Hematopoietic multipotent progenitor cell treated with erythropoietin and hydrocortisone succinate and interleukin-3 and kit ligand, for 8 days (in vitro differentiated cells): ENCODE data around the gene TAF4.
"Not testable (repeated sequence)": the region's sequence is repeated elsewhere in the genome, so short reads cannot be mapped to it uniquely, and the experiment has no call there.

Experiments used
- DNase-seq: peaks from one replicate; pipeline ENCODE4 v3.0.0-alpha.2; 2015

TAF4 gene

GRCh38 chr20:61976644-61977418 is 88.8 kb downstream of the TAF4 start:
- DNase-seq, result no peak

DNA sequence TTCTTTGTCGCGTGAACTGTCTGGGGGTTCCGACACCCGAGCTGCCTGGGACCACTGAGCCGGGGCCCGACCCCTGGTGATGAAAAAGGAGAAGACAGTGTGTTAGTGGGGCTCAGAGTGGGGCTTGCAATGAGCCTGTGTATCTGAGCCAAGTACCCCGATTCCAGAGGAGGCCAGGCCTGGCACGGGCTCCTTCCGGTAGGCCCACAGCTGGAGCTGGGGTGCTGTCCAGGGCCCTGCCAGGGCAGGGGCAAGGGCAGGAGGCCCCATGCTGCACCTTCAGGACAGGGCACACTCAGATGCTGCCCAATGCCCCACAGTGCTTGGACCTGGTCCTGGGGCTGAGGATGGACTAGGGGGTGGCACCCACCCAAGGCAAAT is 89.4 kb downstream of the TAF4 start:
- DNase-seq, result no peak

- DNase-seq, result no peak
Measured at GRCh38 chr20:61975407-61976129, 90.1 kb downstream of the TAF4 start.

DNA sequence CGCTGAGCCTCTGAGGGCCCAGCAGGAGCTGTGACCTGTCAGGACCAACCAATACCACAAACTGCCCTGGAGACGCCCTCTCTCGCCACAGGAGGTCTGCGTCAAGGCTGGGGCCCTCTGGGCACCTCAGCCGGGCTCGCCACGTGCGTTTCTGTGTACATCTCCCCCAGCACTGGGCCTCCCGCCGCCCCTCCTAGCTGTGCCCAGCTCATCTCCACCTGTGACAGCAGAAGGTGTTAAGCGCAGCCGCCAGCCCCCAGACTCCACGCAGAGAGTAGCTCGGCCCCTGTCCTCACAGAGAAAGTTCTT is 91.4 kb downstream of the TAF4 start:
- DNase-seq, result no peak

DNA sequence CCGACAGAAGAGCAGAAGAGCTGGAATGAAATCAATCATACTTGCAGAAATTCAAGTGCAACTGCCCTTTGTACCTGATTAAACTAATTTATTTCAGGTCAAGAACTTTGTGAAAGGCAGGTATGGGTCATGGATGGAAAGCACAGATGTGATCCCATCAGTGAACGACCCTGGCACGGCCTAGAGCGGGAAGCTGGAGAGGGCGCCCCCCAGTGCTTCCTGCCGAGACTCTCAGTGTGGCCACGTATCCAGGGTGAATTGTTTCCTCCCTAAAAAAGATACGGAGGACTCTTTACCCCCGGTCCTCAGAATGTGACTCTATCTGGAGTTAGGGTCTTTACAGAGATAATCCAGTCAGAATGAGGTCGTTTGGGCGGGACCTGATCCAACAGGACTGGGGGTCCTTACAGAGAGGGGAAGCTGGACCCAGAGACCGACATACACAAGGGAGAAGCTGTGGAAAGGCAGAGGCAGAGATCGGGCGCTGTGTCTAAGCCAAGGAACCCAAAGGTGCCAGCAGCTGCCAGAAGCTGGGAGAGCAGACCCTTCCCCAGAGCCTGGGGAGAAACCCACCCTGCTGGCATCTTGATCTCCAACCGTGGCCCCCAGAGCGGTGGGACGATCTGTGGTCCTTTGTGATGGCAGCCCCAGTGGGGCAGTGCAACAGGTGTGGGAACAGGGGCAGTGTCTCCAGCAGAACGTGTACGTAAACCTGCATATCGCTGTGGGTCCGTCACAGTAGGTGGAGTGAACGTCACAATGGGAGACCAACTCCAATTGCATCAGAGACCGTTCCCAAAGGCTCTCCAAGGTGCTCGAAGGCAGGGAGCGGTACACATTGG is 91.9 kb downstream of the TAF4 start:
- DNase-seq, result no peak

DNA sequence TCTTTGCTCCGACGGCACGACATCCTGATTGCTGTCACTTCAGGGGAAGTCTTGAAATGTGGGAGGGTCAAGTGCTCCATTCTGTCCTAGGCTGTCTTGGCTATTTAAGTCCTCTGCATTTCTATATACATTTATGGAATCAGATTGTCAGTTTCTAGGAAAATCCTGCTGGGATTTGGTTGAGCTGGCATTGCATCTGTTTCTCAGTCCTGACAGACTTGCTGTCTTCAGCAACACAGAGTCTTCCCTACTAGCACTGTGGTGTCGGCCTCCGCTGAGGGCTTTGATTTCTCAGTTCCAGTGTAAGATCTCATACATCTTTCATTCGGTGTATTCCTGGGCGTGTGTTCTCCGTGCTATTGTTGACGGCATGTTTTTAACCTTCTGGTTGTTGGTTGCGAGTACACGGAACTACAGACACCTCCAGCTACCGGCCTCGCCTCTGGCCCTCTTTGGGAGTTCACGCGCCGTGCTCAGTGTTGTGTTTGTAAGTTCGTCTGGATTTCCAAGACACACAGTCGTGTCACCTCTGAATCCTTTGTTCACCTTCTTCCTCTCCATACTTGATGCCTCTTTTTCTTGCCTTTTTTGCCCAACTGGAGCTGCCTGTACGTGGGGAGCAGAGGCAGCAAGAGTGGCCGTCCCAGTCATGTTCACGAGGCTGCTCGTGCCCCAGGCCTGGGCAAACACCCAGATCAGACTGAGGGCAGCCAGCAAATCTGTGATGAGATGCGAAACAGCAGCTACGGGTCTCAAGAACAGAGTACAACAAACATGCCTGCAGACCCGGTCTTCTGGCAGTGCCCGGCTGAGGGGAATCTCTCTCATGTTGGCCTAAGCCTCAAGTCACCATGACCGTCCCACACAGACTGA is 92.8 kb downstream of the TAF4 start:
- DNase-seq, result no peak

- DNase-seq, result not testable (repeated sequence)
Measured at GRCh38 chr20:61971595-61971994, 94.1 kb downstream of the TAF4 start.

GRCh38 chr20:61970357-61970756 is 95.3 kb downstream of the TAF4 start:
- no peak for DNase-seq

DNA sequence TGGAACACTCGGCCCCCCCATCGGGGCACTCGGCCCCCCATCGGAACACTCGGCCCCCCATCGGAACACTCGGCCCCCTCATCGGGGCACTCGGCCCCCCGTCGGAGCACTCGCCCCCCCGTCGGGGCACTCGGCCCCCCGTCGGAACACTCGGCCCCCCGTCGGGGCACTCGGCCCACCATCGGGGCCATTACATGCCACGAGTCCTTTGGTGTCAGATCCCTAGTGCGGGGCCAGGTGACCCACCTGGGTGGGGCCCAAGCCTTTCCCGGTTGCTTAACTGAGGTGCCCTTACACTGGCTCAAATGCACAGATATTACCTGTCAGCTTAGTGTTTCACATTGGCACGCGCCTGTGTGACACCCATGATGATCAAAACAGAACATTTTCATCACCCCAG is 95.9 kb downstream of the TAF4 start:
- no peak for DNase-seq

- no peak for DNase-seq
Measured at GRCh38 chr20:61968932-61969331, 96.7 kb downstream of the TAF4 start.

DNA sequence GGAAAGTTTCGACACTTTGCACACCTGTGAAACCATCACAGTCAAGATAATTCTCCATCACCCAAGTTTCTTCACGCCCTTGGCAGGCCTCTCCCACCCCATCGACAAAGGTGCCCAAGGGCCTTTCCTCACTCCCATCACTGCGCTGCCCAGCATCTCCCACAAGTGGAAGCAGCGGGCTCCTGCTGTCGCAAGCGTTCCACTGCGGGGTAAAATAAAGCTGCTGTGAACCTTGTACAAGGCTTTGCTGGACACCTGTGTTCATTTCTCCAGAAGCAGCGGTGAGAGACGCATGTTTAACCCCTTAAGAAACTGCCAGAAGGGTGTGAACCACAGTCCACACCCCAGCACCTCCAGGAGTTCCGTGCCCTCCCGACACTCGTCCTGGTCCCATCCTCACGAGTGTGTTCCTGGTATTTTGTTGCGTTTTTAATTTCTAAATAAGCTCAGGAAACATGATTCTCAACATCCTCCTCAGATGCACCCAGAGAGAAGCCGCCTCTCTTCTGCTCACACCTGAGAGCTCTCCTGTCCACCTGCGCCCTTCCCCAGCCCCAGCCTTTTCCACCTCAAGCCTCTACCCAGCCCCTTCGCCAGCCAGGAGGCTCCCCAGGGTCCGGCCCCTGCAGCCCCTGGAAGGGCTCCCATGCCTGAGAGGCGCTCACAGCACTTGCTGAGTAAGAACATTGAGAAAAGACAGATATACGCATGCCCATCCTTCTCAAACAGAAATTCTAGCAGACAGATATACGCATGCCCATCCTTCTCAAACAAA is 97.5 kb downstream of the TAF4 start:
- no peak for DNase-seq

DNA sequence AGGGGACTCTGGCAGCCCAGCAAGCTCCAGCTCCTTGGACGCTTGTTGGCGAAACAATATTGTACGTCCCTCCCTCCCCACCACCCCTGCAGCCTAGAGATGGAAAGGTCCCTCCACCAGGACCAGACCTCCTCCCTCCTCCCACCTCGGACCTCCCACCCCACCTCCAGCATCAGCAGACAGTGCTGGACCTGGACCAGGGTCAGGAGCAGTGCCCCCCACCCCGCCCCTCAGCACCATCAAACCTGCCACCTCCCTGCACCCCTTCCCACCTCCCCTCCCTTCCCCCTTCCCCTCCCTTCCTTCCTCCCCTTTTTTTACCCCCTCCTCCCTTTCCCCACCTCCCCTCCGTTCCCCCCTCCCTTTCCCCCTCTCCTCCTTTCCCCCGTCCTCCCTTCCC is 98.4 kb downstream of the TAF4 start:
- DNase-seq, result no peak

DNA sequence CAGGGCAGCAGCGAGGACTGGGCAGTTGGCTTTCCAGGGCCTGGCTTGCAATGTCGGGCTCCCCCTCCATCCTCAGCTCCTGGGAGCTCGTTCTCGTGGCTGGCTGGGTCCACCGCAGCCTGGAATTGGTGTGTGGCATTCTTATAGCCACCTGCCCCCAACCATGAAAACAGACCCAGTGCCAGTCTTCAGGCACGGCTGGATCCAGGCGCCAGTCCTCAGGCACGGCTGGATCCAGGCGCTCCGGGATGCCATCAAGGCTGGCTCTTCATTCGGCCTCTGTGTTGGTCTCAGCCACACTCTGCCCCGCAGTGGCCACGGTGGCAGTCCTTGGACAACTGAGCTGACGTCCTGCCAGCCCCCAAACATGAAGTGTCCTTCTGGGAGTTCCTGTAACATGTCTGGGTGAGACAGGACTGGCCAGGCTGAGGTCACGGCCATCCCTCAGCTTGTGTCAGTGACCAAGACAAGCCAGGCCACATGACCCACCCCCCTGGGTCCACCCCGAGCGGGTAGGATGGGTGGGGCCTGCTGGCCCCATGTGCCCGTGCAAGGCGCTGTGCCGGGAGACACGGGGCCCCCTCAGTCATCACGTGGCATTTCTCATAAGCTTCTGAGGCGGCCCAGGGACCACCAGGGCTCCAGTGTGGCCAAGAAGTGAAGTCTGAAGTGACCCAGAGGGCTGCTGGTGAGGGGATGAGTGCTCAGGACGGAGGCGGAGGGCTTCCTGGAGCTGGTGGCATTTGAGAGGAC is 99.0 kb downstream of the TAF4 start:
- no peak for DNase-seq

DNA sequence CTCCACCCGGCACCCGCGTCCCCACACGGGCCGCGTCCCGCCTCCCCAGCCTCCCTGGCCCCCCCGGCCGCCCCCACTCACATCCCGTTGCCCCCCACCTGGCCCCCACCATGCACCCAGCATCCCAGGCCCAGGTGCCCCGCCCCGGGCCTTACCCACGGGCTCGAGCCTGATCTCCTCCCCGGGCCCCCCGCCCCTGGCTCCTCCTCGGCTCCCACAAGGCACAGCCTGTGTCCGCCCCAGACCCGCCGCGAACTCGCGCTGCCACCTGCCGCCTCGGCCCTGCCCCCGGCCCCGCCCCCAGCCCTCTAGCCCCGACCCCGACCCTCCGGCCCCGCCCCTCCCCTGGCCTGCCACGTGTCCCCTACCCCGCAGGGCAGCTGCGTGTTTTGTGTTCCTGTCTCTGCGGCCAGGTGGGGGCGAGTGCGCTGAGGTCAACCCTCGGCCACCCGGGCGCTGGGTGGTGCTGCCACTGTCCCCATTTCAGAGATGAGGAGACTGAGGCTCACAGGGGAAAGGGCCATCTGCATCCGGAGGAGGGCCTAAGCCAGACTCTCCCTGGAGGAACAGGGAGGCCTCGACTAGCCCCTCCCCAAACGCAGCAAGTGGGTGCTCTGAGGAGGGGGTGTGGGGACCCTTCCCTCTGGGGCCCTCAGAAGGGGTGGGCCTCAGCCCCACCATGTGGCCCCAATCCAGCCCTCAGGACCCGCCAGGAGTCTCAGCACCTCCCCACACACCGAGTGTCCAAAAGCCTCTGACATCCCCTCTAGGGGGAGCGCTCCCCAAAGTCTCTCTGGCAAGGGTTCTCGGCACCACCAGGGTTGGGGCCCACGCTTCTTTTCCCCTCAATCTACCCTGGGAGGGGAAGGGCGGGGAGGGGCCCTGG is 99.8 kb downstream of the TAF4 start:
- no peak for DNase-seq

DNA sequence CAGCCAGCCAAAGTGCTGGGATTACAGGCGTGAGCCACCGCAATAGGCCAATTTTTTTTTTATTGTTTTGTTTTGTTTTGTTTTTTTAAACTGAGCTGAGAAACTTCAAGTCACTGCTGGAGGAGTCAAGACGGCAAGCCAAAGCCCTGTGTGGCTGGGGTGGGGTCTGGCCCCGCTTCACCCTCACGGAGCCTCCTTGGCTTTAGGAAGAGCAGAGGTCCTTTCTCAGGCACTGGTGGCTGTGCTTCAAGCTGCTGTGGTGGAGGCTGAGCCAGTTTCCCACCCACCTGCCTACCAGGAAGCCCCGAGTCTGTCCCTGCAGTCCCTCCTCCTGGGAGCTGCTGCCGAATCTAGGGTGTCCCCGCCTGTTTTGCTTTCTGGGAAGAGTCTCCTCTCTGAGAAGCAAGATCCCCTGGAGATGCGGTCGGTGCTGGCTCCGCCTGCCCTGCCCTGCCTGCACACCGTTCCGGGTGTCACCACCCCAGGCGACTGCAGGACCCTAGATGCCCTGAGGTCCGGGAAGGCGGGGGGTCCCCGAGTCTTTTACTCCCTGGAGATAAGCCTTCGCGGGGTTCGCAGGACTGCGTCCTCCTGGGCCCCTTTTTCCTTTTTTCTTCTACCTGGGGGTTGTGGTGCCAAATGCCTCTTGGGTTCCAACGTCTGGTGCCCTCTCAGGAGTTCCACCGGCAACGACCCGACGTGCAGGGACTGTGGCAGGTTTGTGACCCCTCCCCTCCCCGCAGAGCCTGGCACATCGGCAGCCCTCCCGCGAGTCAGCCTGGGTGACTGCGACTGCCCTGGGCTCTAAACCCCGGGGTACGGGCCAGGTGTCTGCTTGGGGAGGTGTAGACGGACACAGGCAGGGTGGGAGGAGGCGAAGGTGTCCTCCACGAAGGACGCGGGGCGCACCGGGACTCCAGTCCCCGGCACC is 100.7 kb downstream of the TAF4 start:
- DNase-seq, result no peak

GRCh38 chr20:61963885-61964674 is 101.6 kb downstream of the TAF4 start:
- no peak for DNase-seq

GRCh38 chr20:61963149-61963548 is 102.5 kb downstream of the TAF4 start:
- DNase-seq, result no peak

GRCh38 chr20:61960836-61961235 is 104.8 kb downstream of the TAF4 start:
- DNase-seq, result no peak
